ENCODE results near the gene RTEL1. TPM values are rescaled to one million over a fixed set of nuclear protein-coding genes. Genes with fewer than 3 reads are reported as not detected.
"Not testable (repeated sequence)": the region's sequence is repeated elsewhere in the genome, so short reads cannot be mapped to it uniquely, and the experiment has no call there.

Gene RTEL1
- total RNA-seq, 2 experiments from 2014 or later = 37.4 to 39.1 TPM

DNA sequence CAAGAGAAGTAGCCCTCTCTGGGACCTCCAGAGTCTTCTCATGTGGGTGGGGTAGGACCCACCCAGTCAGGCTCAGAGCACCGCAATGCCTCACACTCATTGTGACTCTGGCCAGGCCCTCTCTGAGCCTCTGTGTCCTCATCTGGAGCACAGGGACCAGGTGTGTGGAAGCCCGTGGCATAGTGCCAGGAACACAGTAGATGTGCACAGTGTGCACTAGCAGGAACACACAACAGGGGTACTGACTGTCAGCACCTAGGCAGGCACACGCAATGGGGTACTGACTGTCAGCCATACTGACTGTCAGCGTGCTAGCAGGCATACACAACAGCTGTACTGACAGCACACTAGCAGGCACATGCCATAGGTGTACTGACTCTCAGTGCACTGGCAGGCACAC, 2.9 kb upstream of the RTEL1 start:
- no peaks in the 10 kb centered on the region for H3K9me3 Mint-ChIP-seq
- POLR2A ChIA-PET = interaction anchor here (2.2 kb wide), 1 partner anchor 28 kb away, joined by 6 read pairs; the partner anchor contains the start of gene GMEB2
- TF ChIP-seq, protein P1, sequence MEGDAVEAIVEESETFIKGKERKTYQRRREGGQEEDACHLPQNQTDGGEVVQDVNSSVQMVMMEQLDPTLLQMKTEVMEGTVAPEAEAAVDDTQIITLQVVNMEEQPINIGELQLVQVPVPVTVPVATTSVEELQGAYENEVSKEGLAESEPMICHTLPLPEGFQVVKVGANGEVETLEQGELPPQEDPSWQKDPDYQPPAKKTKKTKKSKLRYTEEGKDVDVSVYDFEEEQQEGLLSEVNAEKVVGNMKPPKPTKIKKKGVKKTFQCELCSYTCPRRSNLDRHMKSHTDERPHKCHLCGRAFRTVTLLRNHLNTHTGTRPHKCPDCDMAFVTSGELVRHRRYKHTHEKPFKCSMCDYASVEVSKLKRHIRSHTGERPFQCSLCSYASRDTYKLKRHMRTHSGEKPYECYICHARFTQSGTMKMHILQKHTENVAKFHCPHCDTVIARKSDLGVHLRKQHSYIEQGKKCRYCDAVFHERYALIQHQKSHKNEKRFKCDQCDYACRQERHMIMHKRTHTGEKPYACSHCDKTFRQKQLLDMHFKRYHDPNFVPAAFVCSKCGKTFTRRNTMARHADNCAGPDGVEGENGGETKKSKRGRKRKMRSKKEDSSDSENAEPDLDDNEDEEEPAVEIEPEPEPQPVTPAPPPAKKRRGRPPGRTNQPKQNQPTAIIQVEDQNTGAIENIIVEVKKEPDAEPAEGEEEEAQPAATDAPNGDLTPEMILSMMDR (IDR thresholded peaks at IDR 0.05) = no peak
- H3K27me3 Mint-ChIP-seq = no peaks in the 10 kb centered on the region
- DNase-seq (no peak), ATAC-seq (no peak)
- intact Hi-C loops (cut with micrococcal nuclease) = no loop called here
- no peak overlapping the region for H3K27ac Mint-ChIP-seq
- CTCF ChIA-PET = interaction anchor here (2.2 kb wide), 1 partner anchor 14 kb away, joined by 13 read pairs; no protein-coding TSS in a partner anchor
- peaks cover 28% of the 10 kb centered on the region for H3K4me1 Mint-ChIP-seq (ENCODE audit: low read depth)
- H3K4me3 Mint-ChIP-seq = no peak overlapping the region
- peaks cover 10% of the 10 kb centered on the region for H3K36me3 Mint-ChIP-seq (ENCODE audit: low read depth)

DNA sequence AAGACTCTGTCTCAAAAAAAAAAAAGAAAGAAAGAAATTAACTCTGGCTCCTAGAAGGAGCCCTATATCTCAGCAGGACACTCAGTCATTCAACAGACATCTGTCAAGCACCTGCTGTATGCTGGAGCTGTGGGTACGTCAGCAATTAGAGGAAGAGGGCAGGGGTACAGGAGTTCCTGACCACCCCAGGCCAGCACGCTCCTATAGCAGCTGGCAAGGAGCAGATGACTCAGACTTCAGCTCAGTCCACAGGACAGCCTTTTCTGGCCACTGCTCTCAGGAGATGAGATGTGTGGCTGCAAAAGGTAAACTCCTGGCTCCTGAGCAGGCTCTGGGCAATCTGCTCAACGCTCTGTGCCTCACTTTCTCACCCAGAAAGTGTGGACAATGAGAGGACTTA, 1.7 kb upstream of the RTEL1 start:
- no peaks in the 10 kb centered on the region for H3K9me3 Mint-ChIP-seq
- CTCF ChIA-PET = no interaction called here
- TF ChIP-seq, protein P1 (IDR thresholded peaks at IDR 0.05) = no peak
- peaks cover 11% of the 10 kb centered on the region for H3K36me3 Mint-ChIP-seq (ENCODE audit: low read depth)
- POLR2A ChIA-PET = interaction anchor here (2.2 kb wide), 1 partner anchor 29 kb away, joined by 6 read pairs; the partner anchor contains the start of gene GMEB2
- H3K27me3 Mint-ChIP-seq = no peaks in the 10 kb centered on the region
- peaks cover 26% of the 10 kb centered on the region for H3K4me1 Mint-ChIP-seq (ENCODE audit: low read depth)
- no peak for DNase-seq
- no peak for ATAC-seq
- intact Hi-C loops (cut with micrococcal nuclease) = no loop called here
- H3K4me3 Mint-ChIP-seq = peak overlapping the region; percentile 96
- no peak overlapping the region for H3K27ac Mint-ChIP-seq

DNA sequence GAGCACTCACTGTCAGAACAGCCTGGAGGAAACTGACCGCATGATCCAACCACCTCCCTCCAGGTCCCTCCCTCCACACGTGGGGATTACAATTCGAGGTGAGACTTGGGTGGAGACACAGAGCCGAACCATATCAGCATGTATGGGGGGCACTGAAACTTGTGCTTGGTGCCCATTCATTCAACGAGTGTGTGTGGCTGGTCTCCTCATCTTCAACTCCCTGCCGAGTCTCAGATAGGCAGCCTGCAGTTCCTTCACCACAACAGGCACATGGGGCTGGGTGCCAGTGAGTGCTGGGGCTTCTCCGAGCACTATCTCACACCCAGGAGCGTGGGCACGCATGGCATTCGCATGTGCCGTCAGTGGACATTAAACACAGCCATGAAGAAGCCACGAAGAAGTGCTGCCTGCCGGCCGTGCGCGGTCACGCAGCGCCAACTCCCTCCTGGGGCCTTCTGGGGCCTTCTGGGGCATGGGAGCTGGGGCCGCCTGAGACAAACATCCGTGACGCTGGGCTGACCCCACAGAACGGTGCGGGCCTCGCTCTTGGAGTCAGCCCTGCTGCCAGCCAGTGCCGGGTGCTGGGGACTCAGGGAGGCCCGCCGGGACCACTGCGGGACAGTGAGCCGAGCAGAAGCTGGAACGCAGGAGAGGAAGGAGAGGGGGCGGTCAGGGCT, 714 bp upstream of the RTEL1 start:
- ChIA-PET POLR2A (interaction anchor here (1.1 to 1.7 kb wide), 5 partner anchors 14 to 84 kb away, joined by 3 to 14 read pairs (median 6); partner anchors contain the start of genes GMEB2, HELZ2 and SLC2A4RG), CTCF (interaction anchor here (1.2 to 1.6 kb wide), 5 partner anchors 11 to 142 kb away, joined by 3 to 11 read pairs (median 5); partner anchors contain the start of gene PTK6)
- Mint-ChIP-seq H3K4me3 (peak overlapping the region; percentile 96), H3K36me3 (ENCODE audit: low read depth) (peaks cover 17% of the 10 kb centered on the region), H3K9me3 (no peaks in the 10 kb centered on the region), H3K4me1 (ENCODE audit: low read depth) (peaks cover 24% of the 10 kb centered on the region), H3K27ac (peak overlapping the region; percentile 93), H3K27me3 (no peaks in the 10 kb centered on the region)
- TF ChIP-seq, protein P1 (IDR thresholded peaks at IDR 0.05) = no peak
- ATAC-seq (no peak), DNase-seq (no peak)
- intact Hi-C loops (cut with micrococcal nuclease) = no loop called here

DNA sequence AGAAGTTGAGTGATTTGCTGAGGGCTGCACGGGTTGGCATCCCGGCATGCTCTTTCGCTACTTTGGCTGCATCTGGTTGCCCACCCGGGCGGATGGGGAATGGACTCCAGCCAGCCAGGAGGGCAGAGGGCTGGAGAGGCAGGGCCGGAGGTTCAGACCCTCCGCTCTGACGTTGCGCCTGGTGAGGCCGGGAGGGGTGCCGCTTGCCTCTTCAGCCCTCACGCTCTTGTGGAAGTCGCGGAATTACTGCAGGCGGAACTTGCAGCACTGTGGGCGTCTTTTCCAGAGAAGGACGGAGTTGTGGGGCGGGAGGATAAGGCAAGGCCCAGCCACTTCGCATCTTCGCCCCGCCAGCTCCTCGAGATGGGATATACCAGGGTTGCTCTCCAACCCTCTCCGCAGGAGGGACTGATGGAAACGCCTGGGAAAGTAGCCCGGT, 656 bp downstream of the RTEL1 start:
- peak overlapping the region; percentile 93 for H3K27ac Mint-ChIP-seq
- ChIA-PET POLR2A (interaction anchor here (0.7 to 1.7 kb wide), 6 partner anchors 15 to 138 kb away, joined by 3 to 14 read pairs (median 4); partner anchors contain the start of genes GMEB2, PPDPF and SLC2A4RG), CTCF (interaction anchor here (1.2 to 1.6 kb wide), 5 partner anchors 10 to 141 kb away, joined by 3 to 11 read pairs (median 5); partner anchors contain the start of gene PTK6)
- H3K4me3 Mint-ChIP-seq = peak overlapping the region; percentile 96
- peaks cover 23% of the 10 kb centered on the region for H3K4me1 Mint-ChIP-seq (ENCODE audit: low read depth)
- H3K36me3 Mint-ChIP-seq (ENCODE audit: low read depth) = peaks cover 18% of the 10 kb centered on the region
- DNase-seq (no peak), ATAC-seq (peak; percentile 5)
- intact Hi-C loops (cut with micrococcal nuclease) = no loop called here
- no peaks in the 10 kb centered on the region for H3K9me3 Mint-ChIP-seq
- H3K27me3 Mint-ChIP-seq = no peaks in the 10 kb centered on the region
- TF ChIP-seq, protein P1 (IDR thresholded peaks at IDR 0.05) = no peak

DNA sequence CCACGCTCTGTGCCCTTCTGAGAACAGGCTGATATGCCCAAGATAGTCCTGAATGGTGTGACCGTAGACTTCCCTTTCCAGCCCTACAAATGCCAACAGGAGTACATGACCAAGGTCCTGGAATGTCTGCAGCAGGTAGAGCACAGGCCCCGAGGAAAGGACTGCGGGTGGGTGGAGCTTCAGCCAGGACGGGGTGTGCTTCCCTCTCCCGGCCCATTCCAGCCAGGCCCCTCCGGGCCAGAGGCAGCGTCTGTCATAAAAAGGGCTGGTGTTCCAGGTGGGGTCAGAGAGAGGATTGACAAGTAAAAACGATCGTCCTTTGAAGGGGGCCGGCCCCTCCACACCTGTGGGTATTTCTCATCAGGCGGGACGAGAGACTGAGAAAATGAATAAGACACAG, 1.3 kb downstream of the RTEL1 start:
- H3K36me3 Mint-ChIP-seq (ENCODE audit: low read depth) = peaks cover 18% of the 10 kb centered on the region
- TF ChIP-seq, protein P1 (IDR thresholded peaks at IDR 0.05) = no peak
- H3K27ac Mint-ChIP-seq = peak overlapping the region; percentile 93
- ChIA-PET CTCF (no interaction called here), POLR2A (no interaction called here)
- peaks cover 17% of the 10 kb centered on the region for H3K4me1 Mint-ChIP-seq (ENCODE audit: low read depth)
- ATAC-seq (no peak), DNase-seq (no peak)
- no peaks in the 10 kb centered on the region for H3K27me3 Mint-ChIP-seq
- intact Hi-C loops (cut with micrococcal nuclease) = no loop called here
- H3K9me3 Mint-ChIP-seq = no peaks in the 10 kb centered on the region
- peak overlapping the region; percentile 96 for H3K4me3 Mint-ChIP-seq

DNA sequence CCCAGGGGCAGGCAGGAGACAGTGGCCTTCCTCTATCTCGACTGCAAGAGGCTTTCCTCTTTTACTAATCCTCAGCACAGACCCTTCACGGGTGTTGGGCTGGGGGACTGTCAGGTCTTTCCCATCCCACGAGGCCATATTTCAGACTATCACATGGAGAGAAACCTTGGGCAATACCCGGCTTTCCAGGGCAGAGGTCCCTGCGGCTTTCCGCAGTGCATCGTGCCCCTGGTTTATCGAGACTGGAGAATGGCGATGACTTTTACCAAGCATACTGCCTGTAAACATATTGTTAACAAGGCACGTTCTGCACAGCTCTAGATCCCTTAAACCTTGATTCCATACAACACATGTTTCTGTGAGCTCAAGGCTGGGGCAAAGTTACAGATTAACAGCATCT, 2.1 kb downstream of the RTEL1 start:
- Mint-ChIP-seq H3K36me3 (ENCODE audit: low read depth) (peaks cover 20% of the 10 kb centered on the region), H3K4me1 (ENCODE audit: low read depth) (peaks cover 12% of the 10 kb centered on the region), H3K4me3 (peak overlapping the region; percentile 96)
- DNase-seq; POLR2A ChIA-PET; H3K27ac Mint-ChIP-seq; H3K9me3 Mint-ChIP-seq; H3K27me3 Mint-ChIP-seq; intact Hi-C loops (cut with micrococcal nuclease); ATAC-seq; CTCF ChIA-PET: not testable (repeated sequence)
